Activated CD8-positive, alpha-beta T cell treated with anti-CD3 and anti-CD28 coated beads for 36 hours (primary cell): ENCODE measurements around the gene ZFP62. TPM values are rescaled to one million over a fixed set of nuclear protein-coding genes. Genes with fewer than 3 reads are reported as not detected.
A peak's percentile ranks its signal among the peaks of the same experiment; 100 is the strongest.

Source experiments
- ATAC-seq: fragments of 200-7000 bp; cut with Tn5 transposase; one replicate; pipeline ENCODE4 v1.10.0; 2021; ENCODE audit warnings: mild to moderate bottlenecking, moderate library complexity
- CTCF ChIA-PET: fragments of 350-600 bp; sonication (Branson Sonifier 250); formaldehyde crosslinking; loops from one replicate; lab custom pipeline; 2021; ENCODE audit warnings: antibody characterized with exemption; lab: Charles Lee
- POLR2A ChIA-PET: fragments of 350-600 bp; sonication (Branson Sonifier 250); formaldehyde crosslinking; loops from one replicate; lab custom pipeline; 2021; ENCODE audit warnings: antibody characterized with exemption; lab: Charles Lee
- DNase-seq: peaks from one replicate; pipeline ENCODE4 v3.0.0-alpha.2; 2020
- H3K27ac Mint-ChIP-seq: one replicate; pipeline ENCODE4 v1.8.0; 2021; ENCODE audit warnings: mild to moderate bottlenecking, mixed read lengths
- H3K27me3 Mint-ChIP-seq: one replicate; pipeline ENCODE4 v1.8.0; 2021; ENCODE audit warnings: mixed read lengths
- H3K36me3 Mint-ChIP-seq: one replicate; pipeline ENCODE4 v1.8.0; 2021; ENCODE audit warnings: low read depth, mixed read lengths
- H3K4me1 Mint-ChIP-seq: one replicate; pipeline ENCODE4 v1.8.0; 2021; ENCODE audit warnings: low read depth, mixed read lengths
- H3K4me3 Mint-ChIP-seq: one replicate; pipeline ENCODE4 v1.8.0; 2021; ENCODE audit warnings: mild to moderate bottlenecking, moderate library complexity, mixed read lengths
- H3K9me3 Mint-ChIP-seq: one replicate; pipeline ENCODE4 v1.8.0; 2021; ENCODE audit warnings: mixed read lengths
- CTCF ChIP-seq: fragments of 200-600 bp; IDR thresholded peaks from one replicate; pipeline ENCODE4 v1.8.0; 2022; ENCODE audit warnings: antibody characterized with exemption, mild to moderate bottlenecking
- intact Hi-C: fragments of 100-400 bp; cut with micrococcal nuclease; formaldehyde crosslinking; loops from one replicate; pipeline ENCODE4 v1.10.0; 2022
- total RNA-seq, 2 experiments: library from RNA; stranded (reverse); gene quantifications; one replicate each; pipeline ENCODE4 v1.2.3, GENCODE V29; 2021

ZFP62 gene
- total RNA-seq, 2 experiments from 2014 or later, result 22.2 to 22.6 TPM

GRCh38 chr5:180844432-180844831, 16.6 kb downstream of the ZFP62 start:
- no peak for ATAC-seq
- Mint-ChIP-seq H3K4me1 (peaks cover 5% of the 10 kb centered on the region), H3K4me3 (no peak overlapping the region), H3K27me3 (no peaks in the 10 kb centered on the region), H3K27ac (no peak overlapping the region), H3K9me3 (peaks cover 17% of the 10 kb centered on the region), H3K36me3 (peaks cover 31% of the 10 kb centered on the region)
- intact Hi-C loops, result no loop called here
- POLR2A ChIA-PET, result no interaction called here
- TF ChIP-seq CTCF, result no peak
- no peak for DNase-seq
- CTCF ChIA-PET, result no interaction called here

GRCh38 chr5:180839935-180840334, 21.1 kb downstream of the ZFP62 start:
- Mint-ChIP-seq H3K4me1 (peaks cover 5% of the 10 kb centered on the region), H3K36me3 (peaks cover 17% of the 10 kb centered on the region), H3K27ac (no peak overlapping the region), H3K9me3 (peaks cover 2% of the 10 kb centered on the region), H3K4me3 (no peak overlapping the region), H3K27me3 (no peaks in the 10 kb centered on the region)
- intact Hi-C loops, result loop anchor here (5.0 kb wide), 1 partner anchor 38 kb away; the partner anchor contains the start of gene MGAT1
- DNase-seq, result no peak
- no peak for ATAC-seq
- ChIA-PET POLR2A (interaction anchor here (0.9 to 1.4 kb wide), 2 partner anchors 9 to 14 kb away, joined by 3 to 5 read pairs; no protein-coding TSS in a partner anchor), CTCF (interaction anchor here (0.8 kb wide), 1 partner anchor 22 kb away, joined by 3 read pairs; no protein-coding TSS in a partner anchor)
- TF ChIP-seq CTCF, result no peak

GRCh38 chr5:180839227-180839626, 21.8 kb downstream of the ZFP62 start:
- Mint-ChIP-seq H3K9me3 (peaks cover 2% of the 10 kb centered on the region), H3K36me3 (peaks cover 21% of the 10 kb centered on the region), H3K27me3 (no peaks in the 10 kb centered on the region), H3K4me1 (peaks cover 11% of the 10 kb centered on the region), H3K27ac (no peak overlapping the region), H3K4me3 (no peak overlapping the region)
- CTCF ChIA-PET, result no interaction called here
- POLR2A ChIA-PET, result interaction anchor here (0.9 kb wide), 1 partner anchor 13 kb away, joined by 3 read pairs; no protein-coding TSS in a partner anchor
- ATAC-seq (no peak), DNase-seq (no peak)
- intact Hi-C loops, result loop anchor here (5.0 kb wide), 1 partner anchor 37 kb away; the partner anchor contains the start of gene MGAT1
- no peak for TF ChIP-seq CTCF

GRCh38 chr5:180837478-180837877, 23.6 kb downstream of the ZFP62 start:
- Mint-ChIP-seq H3K4me1 (peaks cover 26% of the 10 kb centered on the region), H3K4me3 (no peak overlapping the region), H3K9me3 (peaks cover 2% of the 10 kb centered on the region), H3K27me3 (no peaks in the 10 kb centered on the region), H3K27ac (no peak overlapping the region), H3K36me3 (peaks cover 30% of the 10 kb centered on the region)
- POLR2A ChIA-PET, result interaction anchor here (1.2 kb wide), 1 partner anchor 423 kb away, joined by 4 read pairs; the partner anchor contains the start of gene TRIM52
- CTCF ChIA-PET, result interaction anchor here (0.7 to 0.9 kb wide), 2 partner anchors 10 to 15 kb away, joined by 3 read pairs; no protein-coding TSS in a partner anchor
- DNase-seq (no peak), ATAC-seq (no peak)
- intact Hi-C loops, result loop anchor here (5.0 kb wide), 1 partner anchor 35 kb away; the partner anchor contains the start of gene MGAT1
- no peak for TF ChIP-seq CTCF

- CTCF ChIA-PET, result interaction anchor here (2.9 kb wide), 1 partner anchor 31 kb away, joined by 10 read pairs; the partner anchor contains the start of gene MGAT1
Measured at GRCh38 chr5:180832638-180833068, 28.4 kb downstream of the ZFP62 start.

More at GRCh38 chr5:180832638-180833068, 28.4 kb downstream of the ZFP62 start:
- intact Hi-C loops, result no loop called here
- peaks cover 52% of the 10 kb centered on the region for H3K36me3 Mint-ChIP-seq
- H3K9me3 Mint-ChIP-seq, result peaks cover 2% of the 10 kb centered on the region
- POLR2A ChIA-PET, result interaction anchor here (0.6 to 6.5 kb wide), 9 partner anchors 15 to 341 kb away, joined by 3 to 87 read pairs (median 5); no protein-coding TSS in a partner anchor
- H3K27ac Mint-ChIP-seq, result peak overlapping the region; percentile 97
- DNase-seq, result peak; percentile 63
- peak overlapping the region; percentile 98 for H3K4me3 Mint-ChIP-seq
- peak; percentile 71 for ATAC-seq
- no peaks in the 10 kb centered on the region for H3K27me3 Mint-ChIP-seq
- peaks cover 39% of the 10 kb centered on the region for H3K4me1 Mint-ChIP-seq
- TF ChIP-seq CTCF, result no peak
